Uterus (tissue), 2 donors: ENCODE data around the gene PTPRR.

ENCODE experiments used
- POLR2A ChIP-seq, 2 donors: fragments of 450-650 bp; IDR thresholded peaks; one replicate each; pipeline ENCODE4 v1.6.1; 2016; ENCODE audit warnings: antibody characterized with exemption in 2 of 2, mild to moderate bottlenecking in 1 of 2, moderate library complexity in 1 of 2
- TF ChIP-seq, protein P1 (sequence below), 4 experiments: fragments of 200-600 bp in 2 of 4; fragments of 450-650 bp in 2 of 4; sonication (generic) in 2 of 4; IDR thresholded peaks; one replicate each; pipeline ENCODE4 v1.5.1; 2016 to 2019; ENCODE audit warnings: antibody characterized with exemption in 4 of 4, mild to moderate bottlenecking in 2 of 4, moderate library complexity in 1 of 4

- TF ChIP-seq, protein P1, sequence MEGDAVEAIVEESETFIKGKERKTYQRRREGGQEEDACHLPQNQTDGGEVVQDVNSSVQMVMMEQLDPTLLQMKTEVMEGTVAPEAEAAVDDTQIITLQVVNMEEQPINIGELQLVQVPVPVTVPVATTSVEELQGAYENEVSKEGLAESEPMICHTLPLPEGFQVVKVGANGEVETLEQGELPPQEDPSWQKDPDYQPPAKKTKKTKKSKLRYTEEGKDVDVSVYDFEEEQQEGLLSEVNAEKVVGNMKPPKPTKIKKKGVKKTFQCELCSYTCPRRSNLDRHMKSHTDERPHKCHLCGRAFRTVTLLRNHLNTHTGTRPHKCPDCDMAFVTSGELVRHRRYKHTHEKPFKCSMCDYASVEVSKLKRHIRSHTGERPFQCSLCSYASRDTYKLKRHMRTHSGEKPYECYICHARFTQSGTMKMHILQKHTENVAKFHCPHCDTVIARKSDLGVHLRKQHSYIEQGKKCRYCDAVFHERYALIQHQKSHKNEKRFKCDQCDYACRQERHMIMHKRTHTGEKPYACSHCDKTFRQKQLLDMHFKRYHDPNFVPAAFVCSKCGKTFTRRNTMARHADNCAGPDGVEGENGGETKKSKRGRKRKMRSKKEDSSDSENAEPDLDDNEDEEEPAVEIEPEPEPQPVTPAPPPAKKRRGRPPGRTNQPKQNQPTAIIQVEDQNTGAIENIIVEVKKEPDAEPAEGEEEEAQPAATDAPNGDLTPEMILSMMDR (IDR thresholded peaks at IDR 0.05), result no peak
- TF ChIP-seq POLR2A (IDR thresholded peaks at IDR 0.05), result no peak
Observed at GRCh38 chr12:70875628-70876027, 44.9 kb downstream of the PTPRR start.
